DND-41 (cell line): ENCODE results near the gene UBP1.

Experiments used
- CTCF ChIP-seq: IDR thresholded peaks from 2 replicates; pipeline ENCODE4 v1.5.1; 2012; ENCODE audit warnings: borderline replicate concordance, low read length, moderate library complexity, mild to moderate bottlenecking; ENCODE audit not compliant: poor library complexity, severe bottlenecking; ENCODE audit errors: extremely low read depth
- EZH2 ChIP-seq: IDR thresholded peaks from 3 replicates; pipeline ENCODE4 v1.6.1; 2012; ENCODE audit warnings: borderline replicate concordance, low read depth, mild to moderate bottlenecking, moderate library complexity, low read length, inconsistent platforms; ENCODE audit not compliant: severe bottlenecking

GRCh38 chr3:33438284-33438668 lies 1.9 kb downstream of the UBP1 start:
- TF ChIP-seq CTCF: no peak
- no peak for TF ChIP-seq EZH2
